HG03521 (cell line): ENCODE measurements around the gene ERC2.
"Not testable (repeated sequence)": the region's sequence is repeated elsewhere in the genome, so short reads cannot be mapped to it uniquely, and the experiment has no call there.

Experiments
- ATAC-seq: cut with Tn5 transposase; IDR thresholded peaks from one replicate; pipeline ENCODE4 v1.9.1; 2021; ENCODE audit warnings: mild to moderate bottlenecking, moderate library complexity; ENCODE audit not compliant: unreplicated experiment

ERC2 gene

GRCh38 chr3:56025326-56025725 is 442.9 kb downstream of the ERC2 start:
- no peak for ATAC-seq

- no peak for ATAC-seq
Measured at GRCh38 chr3:56023546-56023945, 444.7 kb downstream of the ERC2 start.

- ATAC-seq = no peak
Measured at GRCh38 chr3:56022619-56023018, 445.6 kb downstream of the ERC2 start.

- ATAC-seq = no peak
Measured at GRCh38 chr3:56019490-56020146, 448.6 kb downstream of the ERC2 start.

- ATAC-seq = not testable (repeated sequence)
Measured at GRCh38 chr3:56015374-56015773, 452.9 kb downstream of the ERC2 start.

- ATAC-seq = no peak
Measured at GRCh38 chr3:56012721-56013120, 455.5 kb downstream of the ERC2 start.

GRCh38 chr3:56005196-56005805 is 463.0 kb downstream of the ERC2 start:
- no peak for ATAC-seq

GRCh38 chr3:56003129-56003528 is 465.1 kb downstream of the ERC2 start:
- no peak for ATAC-seq

- ATAC-seq = no peak
Measured at GRCh38 chr3:56001991-56002390, 466.3 kb downstream of the ERC2 start.

GRCh38 chr3:56001537-56001936 is 466.7 kb downstream of the ERC2 start:
- ATAC-seq = no peak

GRCh38 chr3:55989366-55989765 is 478.9 kb downstream of the ERC2 start:
- ATAC-seq = no peak

- no peak for ATAC-seq
Measured at GRCh38 chr3:55988905-55989304, 479.4 kb downstream of the ERC2 start.

GRCh38 chr3:55984626-55985025 is 483.6 kb downstream of the ERC2 start:
- no peak for ATAC-seq

- no peak for ATAC-seq
Measured at GRCh38 chr3:55978953-55979352, 489.3 kb downstream of the ERC2 start.

GRCh38 chr3:55974421-55975165 is 493.7 kb downstream of the ERC2 start:
- ATAC-seq = no peak

- no peak for ATAC-seq
Measured at GRCh38 chr3:55969634-55970033, 498.6 kb downstream of the ERC2 start.

- ATAC-seq = no peak
Measured at GRCh38 chr3:55968331-55968730, 499.9 kb downstream of the ERC2 start.

- no peak for ATAC-seq
Measured at GRCh38 chr3:55966566-55966965, 501.7 kb downstream of the ERC2 start.

GRCh38 chr3:55965776-55966175 is 502.5 kb downstream of the ERC2 start:
- ATAC-seq = no peak

GRCh38 chr3:55964491-55964985 is 503.7 kb downstream of the ERC2 start:
- no peak for ATAC-seq

- no peak for ATAC-seq
Measured at GRCh38 chr3:55963601-55964000, 504.7 kb downstream of the ERC2 start.
